Measurements from ENCODE around the gene ABI3BP.

- TF ChIP-seq CTCF (conservative IDR thresholded peaks at IDR 0.05; ENCODE audit: low read depth in 2 of 2) (no peak), EZH2 (IDR thresholded peaks at IDR 0.05; ENCODE audit: low read depth, unreplicated experiment) (no peak), POLR2AphosphoS5 (IDR thresholded peaks at IDR 0.05; ENCODE audit: low read depth) (no peak)
Measured at GRCh38 chr3:101017017-101017416, 23.8 kb upstream of the ABI3BP start.

Data from GM23338 (cell line).